Esophagus (tissue), 2 donors: ENCODE data around the gene TPPP3. TPM values are rescaled to one million over a fixed set of nuclear protein-coding genes. Genes with fewer than 3 reads are reported as not detected.
A peak's percentile ranks its signal among the peaks of the same experiment; 100 is the strongest.
"Not testable (repeated sequence)": the region's sequence is repeated elsewhere in the genome, so short reads cannot be mapped to it uniquely, and the experiment has no call there.

ENCODE experiments used
- H3K27ac ChIP-seq, 2 donors: one replicate each; pipeline ENCODE4 v1.5.1; 2013; ENCODE audit warnings: low read depth in 2 of 2, mild to moderate bottlenecking in 2 of 2, inconsistent platforms in 1 of 2, low read length in 1 of 2, moderate library complexity in 1 of 2
- H3K27me3 ChIP-seq, 2 donors: one replicate each; pipeline ENCODE4 v1.6.1; 2013; ENCODE audit warnings: low read length in 2 of 2, control low read depth in 1 of 2, mild to moderate bottlenecking in 1 of 2; ENCODE audit not compliant: insufficient read depth in 2 of 2, control insufficient read depth in 1 of 2
- H3K36me3 ChIP-seq, 2 donors: one replicate each; pipeline ENCODE4 v1.6.1; 2013; ENCODE audit warnings: low read length in 1 of 2; ENCODE audit not compliant: control insufficient read depth in 2 of 2, insufficient read depth in 2 of 2
- H3K4me1 ChIP-seq, 2 donors: one replicate each; pipeline ENCODE4 v1.6.1; 2013; ENCODE audit warnings: low read length in 1 of 2; ENCODE audit not compliant: control insufficient read depth in 2 of 2, insufficient read depth in 2 of 2
- H3K4me3 ChIP-seq, 2 donors: one replicate each; pipeline ENCODE4 v1.5.1; 2013; ENCODE audit warnings: low read length in 2 of 2, mild to moderate bottlenecking in 2 of 2, low read depth in 1 of 2, moderate library complexity in 1 of 2
- H3K9me3 ChIP-seq, 2 donors: one replicate each; pipeline ENCODE4 v1.6.1; 2013; ENCODE audit warnings: mild to moderate bottlenecking in 2 of 2, low read depth in 1 of 2, low read length in 1 of 2, moderate library complexity in 1 of 2; ENCODE audit not compliant: control insufficient read depth in 2 of 2, insufficient read depth in 1 of 2
- WGBS, 2 donors: extraction: QIAGEN DNeasy Blood & Tissue Kit; methylation state at CpG; one replicate each; pipeline ENCODE4 v1.1.7; 2013; 5-methylcytosine and 5-hydroxymethylcytosine counted together
- polyA plus RNA-seq, 2 donors: library from polyadenylated mRNA; stranded (reverse); fragments of 200-250 nt; gene quantifications; one replicate each; pipeline ENCODE4 v1.2.3, GENCODE V29; 2013
- donor health status: healthy with polysubstance abuse.
- donor health status: Bipolar disorder and iron deficiency.

Gene TPPP3
- polyA plus RNA-seq, 2 donors = 15.2 to 39.0 TPM

DNA sequence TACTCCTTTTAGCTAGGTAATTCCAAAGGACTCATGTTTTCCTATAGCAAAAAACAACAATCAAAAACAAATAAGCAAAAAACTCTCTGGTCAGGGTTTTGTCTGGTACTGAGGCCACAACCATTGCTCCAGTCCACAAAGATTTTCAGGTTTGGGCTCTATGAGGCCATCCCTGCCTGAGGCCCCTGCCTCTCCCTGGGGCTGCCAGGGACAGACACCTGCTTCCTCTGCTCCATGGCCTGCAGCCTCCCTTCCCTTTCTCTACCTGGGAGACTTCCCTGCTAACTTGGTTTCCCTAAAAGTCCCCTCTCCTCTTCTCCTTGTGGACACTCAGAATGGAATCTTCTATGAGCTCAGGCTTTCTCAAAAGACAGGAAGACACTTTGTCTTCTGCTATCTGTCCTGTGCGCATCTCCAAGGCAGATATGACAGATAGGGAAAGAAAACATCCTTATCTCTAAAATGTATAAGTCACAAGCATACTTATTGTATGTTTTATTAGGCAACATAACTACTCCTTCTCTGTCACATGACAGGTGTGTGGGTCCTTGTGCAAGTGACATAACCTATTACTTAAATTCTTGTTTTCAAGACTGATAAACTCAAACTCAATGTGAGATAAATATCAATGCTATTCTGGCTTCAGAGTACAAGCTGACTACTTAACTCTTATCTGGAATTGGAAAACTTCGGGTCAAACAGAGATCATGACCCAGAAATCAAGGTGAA is 24.2 kb upstream of the TPPP3 start:
- Histone ChIP-seq H3K9me3 (no peaks in the 10 kb centered on the region), H3K36me3 (no peaks in the 10 kb centered on the region), H3K4me3 (no peak overlapping the region), H3K27ac (no peak overlapping the region), H3K27me3 (no peaks in the 10 kb centered on the region), H3K4me1 (peaks cover 0 to 3% of the 10 kb centered on the region in 2 donors)
- WGBS, 2 donors = 73 to 89% methylated on average over 2 of the region's 2 CpGs

DNA sequence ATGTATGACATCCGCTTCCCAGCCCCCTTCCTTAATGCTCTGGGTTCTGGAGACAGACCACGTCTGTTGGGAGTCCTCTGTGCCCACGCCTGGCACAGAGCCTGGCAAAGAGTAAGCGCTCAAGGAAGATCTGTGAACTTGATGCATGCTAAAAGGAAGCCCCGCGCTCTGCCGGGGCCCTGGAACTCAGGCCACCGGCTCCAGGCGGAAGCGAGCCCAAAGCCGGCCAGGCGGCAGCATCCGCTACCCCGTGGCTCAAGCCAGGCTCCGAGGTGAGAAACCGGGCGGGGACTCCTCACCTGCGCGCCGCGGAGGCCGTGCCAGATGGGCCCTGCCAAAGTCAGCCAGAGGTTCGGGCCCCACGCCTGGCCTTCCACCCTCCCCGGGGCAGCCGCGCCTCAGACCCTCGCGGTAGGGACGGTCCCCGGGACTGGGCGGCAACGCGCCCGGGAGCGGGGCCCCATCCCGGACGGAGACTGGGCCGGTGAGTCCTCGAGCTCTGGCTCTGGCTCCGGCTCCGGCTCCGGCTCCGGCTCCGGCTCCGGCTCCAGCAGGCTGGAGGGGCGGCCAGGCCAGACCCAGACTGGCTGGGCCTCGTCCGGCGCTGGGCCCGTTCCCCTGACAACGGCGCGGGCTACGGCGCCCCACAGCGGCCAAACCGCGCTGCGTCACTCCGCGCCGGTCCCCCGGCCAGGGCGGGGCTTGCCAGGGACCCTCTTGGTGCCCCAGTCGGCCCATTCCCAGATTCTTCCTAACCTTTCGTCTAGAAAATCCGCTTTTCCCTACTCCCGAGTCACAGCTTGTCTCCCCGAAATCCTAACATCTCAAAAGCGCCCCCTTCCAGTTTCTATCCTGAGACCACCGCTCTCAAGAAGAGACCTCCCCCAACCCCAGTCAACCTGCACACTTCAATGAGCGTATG is 22.8 kb upstream of the TPPP3 start, which contains the start of gene ZDHHC1:
Gene ZDHHC1 (minus strand): TSS at position 606 of the 922 bp plus-strand sequence. CDS start 8,702 bp downstream, outside the sequence.
- WGBS, 2 donors = 1 to 2% methylated on average over 60 to 73 of the region's 73 CpGs
- peak within 1 kb of the TSS; percentile 57 to 73 for H3K4me3 ChIP-seq
- H3K27me3 ChIP-seq = no peaks in the 10 kb centered on the region
- H3K36me3 ChIP-seq = no peaks in the 10 kb centered on the region
- peaks cover 0 to 3% of the 10 kb centered on the region in 2 donors for H3K4me1 ChIP-seq
- H3K9me3 ChIP-seq = no peaks in the 10 kb centered on the region
- H3K27ac ChIP-seq = peak within 1 kb of the TSS; percentile 53 to 57

DNA sequence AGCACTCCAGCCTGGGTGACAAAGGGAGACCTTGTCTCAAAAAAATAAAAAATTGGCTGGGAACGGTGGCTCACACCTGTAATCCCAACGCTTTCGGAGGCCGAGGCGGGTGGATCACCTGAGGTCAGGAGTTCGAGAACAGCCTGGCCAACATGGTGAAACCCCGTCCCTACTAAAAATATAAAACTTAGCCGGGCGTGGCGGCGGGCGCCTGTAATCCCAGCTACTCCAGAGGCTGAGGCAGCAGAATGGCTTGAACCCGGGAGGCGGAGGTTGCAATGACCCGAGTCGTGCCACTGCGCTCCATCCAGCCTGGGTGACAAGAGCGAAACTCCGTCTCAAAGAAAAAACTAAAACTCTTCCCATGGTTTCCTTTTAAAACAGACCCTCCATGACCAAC is 22.1 kb upstream of the TPPP3 start:
- not testable (repeated sequence) for H3K27me3 ChIP-seq, H3K27ac ChIP-seq, H3K9me3 ChIP-seq, H3K36me3 ChIP-seq, H3K4me1 ChIP-seq
- 87 to 89% methylated on average over 19 of the region's 19 CpGs for WGBS, 2 donors
- peak overlapping the region in 1 of 2 donors; percentile 57 for H3K4me3 ChIP-seq

DNA sequence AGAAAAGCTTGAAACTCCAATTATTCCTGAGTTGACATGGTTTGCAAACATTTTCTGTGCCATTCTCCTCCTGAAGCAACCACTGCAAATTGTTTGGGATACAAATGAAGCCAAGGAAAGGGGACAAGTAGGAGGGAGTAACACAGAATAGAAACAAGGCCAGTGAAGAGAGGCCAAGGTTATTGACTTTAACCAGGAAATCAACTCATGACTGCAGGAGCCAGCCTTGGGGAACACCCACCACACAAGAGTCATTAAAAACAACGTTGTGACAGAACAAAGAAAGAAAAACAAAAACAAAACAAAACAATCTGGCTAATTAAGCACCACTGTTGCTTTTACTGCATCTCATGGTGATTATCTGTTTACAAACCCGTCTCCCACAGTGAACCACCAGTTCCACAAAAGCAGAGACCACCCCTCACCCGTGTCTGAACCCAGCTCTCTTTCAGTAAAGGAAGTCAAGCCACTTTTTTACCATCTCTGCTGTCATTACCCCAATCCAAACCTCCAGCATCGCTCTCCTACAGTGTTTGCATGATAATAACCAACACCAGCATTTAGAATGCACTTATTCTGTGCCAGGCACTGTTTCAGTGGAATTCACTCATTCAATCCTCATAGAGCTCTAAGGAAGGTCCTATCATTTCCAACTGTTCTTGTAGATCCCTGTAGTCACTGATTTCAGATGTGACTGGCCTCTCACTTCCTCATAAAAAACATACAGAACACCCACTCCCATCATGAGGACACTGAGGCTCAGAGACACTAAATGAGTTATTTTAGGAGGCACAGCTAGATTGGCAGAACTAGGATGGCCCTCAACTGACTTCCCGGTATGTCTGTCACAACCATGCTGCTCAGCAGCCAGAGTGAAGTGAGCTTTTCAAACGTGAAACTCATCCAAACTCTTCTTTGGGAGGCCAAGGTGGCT is 20.9 kb upstream of the TPPP3 start:
- H3K9me3 ChIP-seq = no peaks in the 10 kb centered on the region
- no peak overlapping the region for H3K4me3 ChIP-seq
- 58 to 65% methylated on average over 6 of the region's 6 CpGs for WGBS, 2 donors
- no peaks in the 10 kb centered on the region for H3K27me3 ChIP-seq
- H3K27ac ChIP-seq = peak overlapping the region in 1 of 2 donors; percentile 14
- no peaks in the 10 kb centered on the region for H3K36me3 ChIP-seq
- peaks cover 0 to 9% of the 10 kb centered on the region in 2 donors for H3K4me1 ChIP-seq

DNA sequence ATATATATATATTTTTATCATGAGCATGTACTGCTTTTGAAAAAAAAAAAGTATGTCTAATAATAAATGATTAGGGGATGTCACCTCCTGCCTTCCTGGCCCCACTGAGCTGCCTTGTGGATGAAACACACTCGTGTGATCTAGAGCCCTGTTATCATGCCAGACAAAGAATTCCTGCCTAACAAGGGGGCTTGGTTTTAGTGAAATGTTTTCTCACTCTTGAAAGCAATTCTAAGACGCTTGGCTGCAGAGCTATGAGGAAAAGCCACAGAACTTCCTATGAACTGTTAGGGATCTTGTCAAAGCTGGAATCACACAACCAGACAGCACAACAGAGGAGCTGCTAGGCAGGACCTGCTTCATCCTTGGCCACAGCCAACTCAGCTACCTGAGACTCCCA is 19.0 kb upstream of the TPPP3 start:
- H3K27me3 ChIP-seq = no peaks in the 10 kb centered on the region
- H3K9me3 ChIP-seq = no peaks in the 10 kb centered on the region
- H3K27ac ChIP-seq = no peak overlapping the region
- H3K4me3 ChIP-seq = no peak overlapping the region
- peaks cover 0 to 9% of the 10 kb centered on the region in 2 donors for H3K4me1 ChIP-seq
- 45 to 50% methylated on average over 2 of the region's 2 CpGs for WGBS, 2 donors
- no peaks in the 10 kb centered on the region for H3K36me3 ChIP-seq

DNA sequence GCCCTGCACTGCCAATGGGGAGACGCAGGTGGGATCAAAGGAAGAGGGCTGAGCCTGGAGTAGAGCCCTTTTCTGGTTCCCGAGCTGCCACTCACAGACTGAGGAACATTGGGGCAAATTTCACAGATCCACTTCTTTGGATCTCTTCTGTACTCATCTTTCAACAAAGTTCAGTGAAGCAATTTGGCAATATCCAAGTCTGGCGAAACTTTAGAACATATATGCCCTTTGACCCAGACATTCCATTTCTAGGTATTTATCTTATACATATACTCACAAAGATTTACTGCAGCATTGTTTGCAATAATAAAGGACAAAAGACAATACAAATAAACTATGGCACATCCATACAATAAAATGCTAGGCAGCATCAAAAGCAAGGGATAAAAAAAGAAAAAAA is 18.0 kb upstream of the TPPP3 start:
- 74 to 93% methylated on average over 3 of the region's 3 CpGs for WGBS, 2 donors
- no peaks in the 10 kb centered on the region for H3K9me3 ChIP-seq
- no peaks in the 10 kb centered on the region for H3K36me3 ChIP-seq
- H3K4me3 ChIP-seq = no peak overlapping the region
- H3K4me1 ChIP-seq = peaks cover 0 to 15% of the 10 kb centered on the region in 2 donors
- H3K27me3 ChIP-seq = no peaks in the 10 kb centered on the region
- no peak overlapping the region for H3K27ac ChIP-seq

DNA sequence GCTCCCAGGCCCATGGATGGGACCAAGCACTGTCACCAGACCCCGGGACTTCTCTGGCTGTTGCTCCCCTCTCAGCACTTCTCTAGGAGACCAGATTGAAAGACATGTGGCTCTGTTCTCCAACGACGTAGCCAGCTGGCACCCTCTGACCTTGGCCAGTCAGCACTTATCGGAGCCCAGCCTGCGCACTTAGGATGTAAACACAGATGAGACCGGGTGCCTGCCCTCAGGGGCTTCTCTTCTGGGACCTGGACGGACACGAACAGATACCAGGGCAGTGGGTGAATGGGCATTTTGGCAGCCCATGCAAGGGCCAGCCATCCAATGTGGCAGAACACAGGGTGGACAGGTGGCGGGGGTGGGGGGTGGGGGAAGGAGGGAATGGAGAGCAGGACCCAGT is 16.3 kb upstream of the TPPP3 start:
- no peak overlapping the region for H3K27ac ChIP-seq
- H3K4me1 ChIP-seq = peaks cover 4 to 19% of the 10 kb centered on the region in 2 donors
- H3K36me3 ChIP-seq = no peaks in the 10 kb centered on the region
- no peak overlapping the region for H3K4me3 ChIP-seq
- no peaks in the 10 kb centered on the region for H3K27me3 ChIP-seq
- 60 to 71% methylated on average over 9 of the region's 9 CpGs for WGBS, 2 donors
- no peaks in the 10 kb centered on the region for H3K9me3 ChIP-seq

DNA sequence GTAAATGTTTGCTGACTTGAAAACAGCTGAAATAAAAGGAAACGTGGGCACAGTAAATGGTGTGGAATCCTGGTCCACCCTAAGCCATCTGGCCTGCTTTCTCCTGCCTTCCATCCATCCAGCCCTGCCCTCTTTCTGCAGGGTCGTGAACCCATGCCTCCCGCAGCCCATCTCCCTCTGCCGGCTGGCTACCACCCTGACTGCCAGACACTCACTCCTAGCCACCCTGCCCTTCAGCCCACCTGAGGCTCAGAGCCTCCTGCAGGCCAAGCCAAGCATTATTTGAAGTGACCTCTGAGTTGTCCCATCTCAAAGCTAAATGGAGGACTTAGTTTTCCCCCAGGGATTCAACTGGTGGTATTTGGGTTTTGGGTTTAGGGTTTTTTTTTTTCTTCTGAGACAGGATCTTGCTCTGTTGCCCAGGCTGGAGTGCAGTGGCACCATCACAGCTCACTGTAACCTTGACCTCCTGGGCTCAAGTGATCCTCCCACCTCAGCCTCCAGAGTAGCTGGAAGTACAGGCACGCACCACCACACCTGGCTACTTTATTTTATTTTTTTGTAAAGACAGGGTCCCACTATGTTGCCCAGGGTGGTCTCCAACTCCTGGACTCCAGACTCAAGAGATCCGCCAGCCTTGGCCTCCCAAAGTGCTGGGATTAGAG is 14.6 kb upstream of the TPPP3 start:
- Histone ChIP-seq H3K4me3 (no peak overlapping the region), H3K27ac (no peak overlapping the region), H3K9me3 (no peaks in the 10 kb centered on the region), H3K36me3 (no peaks in the 10 kb centered on the region), H3K27me3 (no peaks in the 10 kb centered on the region), H3K4me1 (peaks cover 4 to 29% of the 10 kb centered on the region in 2 donors)
- 81 to 83% methylated on average over 6 of the region's 6 CpGs for WGBS, 2 donors
